Esophagus muscularis mucosa (tissue), 4 donors: ENCODE measurements around the gene SKP2. TPM values are rescaled to one million over a fixed set of nuclear protein-coding genes. Genes with fewer than 3 reads are reported as not detected.

ENCODE experiments used
- DNase-seq: peaks from one replicate; pipeline ENCODE4 v3.0.0-alpha.2; 2017; ENCODE audit errors: extremely low spot score
- H3K27ac ChIP-seq, 4 donors: fragments of 200-600 bp; sonication (generic); replicated peaks in 1 of 4; 1 replicate in 3 of 4; 2 replicates in 1 of 4; pipeline ENCODE4 v1.5.1; 2016 to 2019; ENCODE audit warnings: mild to moderate bottlenecking in 1 of 4
- H3K27me3 ChIP-seq, 4 donors: fragments of 200-600 bp; sonication (generic); one replicate each; pipeline versions ENCODE4 v1.5.1 to v1.6.0; 2016 to 2019
- H3K36me3 ChIP-seq, 4 donors: fragments of 200-600 bp; sonication (generic); one replicate each; pipeline ENCODE4 v1.5.1; 2016 to 2019
- H3K4me1 ChIP-seq, 4 donors: fragments of 200-600 bp; sonication (generic); one replicate each; pipeline ENCODE4 v1.5.1; 2016 to 2019
- H3K4me3 ChIP-seq, 4 donors: fragments of 200-600 bp; sonication (generic); 1 replicate in 2 of 4; 2 replicates in 2 of 4; pipeline ENCODE4 v1.5.1; 2016 to 2019; ENCODE audit warnings: mild to moderate bottlenecking in 4 of 4, moderate library complexity in 1 of 4
- H3K9me3 ChIP-seq, 4 donors: fragments of 200-600 bp; sonication (generic); 1 replicate in 3 of 4; 2 replicates in 1 of 4; pipeline ENCODE4 v1.5.1; 2016 to 2019
- CTCF ChIP-seq, 3 experiments: fragments of 200-600 bp in 2 of 3; fragments of 450-650 bp in 1 of 3; sonication (generic) in 2 of 3; IDR thresholded peaks; one replicate each; pipeline ENCODE4 v1.5.1; 2017 to 2019; ENCODE audit warnings: antibody characterized with exemption in 3 of 3, mild to moderate bottlenecking in 2 of 3, moderate library complexity in 1 of 3
- EP300 ChIP-seq: sonication (generic); formaldehyde crosslinking; IDR thresholded peaks from one replicate; pipeline ENCODE4 v1.6.1; 2017; ENCODE audit warnings: antibody characterized with exemption
- POLR2A ChIP-seq: fragments of 450-650 bp; IDR thresholded peaks from one replicate; pipeline ENCODE4 v1.6.1; 2017; ENCODE audit warnings: antibody characterized with exemption, moderate library complexity, mild to moderate bottlenecking, low read depth
- POLR2AphosphoS5 ChIP-seq, 2 donors: sonication (generic); formaldehyde crosslinking; IDR thresholded peaks; one replicate each; pipeline ENCODE4 v1.6.1; 2017; ENCODE audit warnings: antibody characterized with exemption in 2 of 2
- WGBS: methylation state at CpG from one replicate; pipeline ENCODE4 v1.1.5; 2018; 5-methylcytosine and 5-hydroxymethylcytosine counted together
- intact Hi-C: fragments of 100-400 bp; cut with DNase I; formaldehyde crosslinking; loops from one replicate; pipeline ENCODE4 v1.15.1; 2023
- small RNA-seq, 3 donors: library from RNA; depleted of rRNA; stranded (forward); fragments of <200 nt; gene quantifications; one replicate each; pipeline ENCODE3, GENCODE V24; 2016
- total RNA-seq, 4 donors: library from RNA; depleted of rRNA; stranded (reverse); fragments of >200 nt; gene quantifications; one replicate each; pipeline versions ENCODE4 v1.1.0 to v1.2.1, GENCODE V29; 2016

SKP2 gene
- total RNA-seq, 4 donors from 2014 or later, result 5.6 to 12.1 (median 9.2) TPM

GRCh38 chr5:36230151-36230790 lies 78.4 kb downstream of the SKP2 start:
- Histone ChIP-seq H3K27ac (peak overlapping the region in 1 of 4 donors; percentile 5), H3K4me3 (no peak overlapping the region), H3K36me3 (peaks cover 3 to 12% (median 5%) of the 10 kb centered on the region in 4 donors), H3K9me3 (no peaks in the 10 kb centered on the region), H3K27me3 (no peaks in the 10 kb centered on the region), H3K4me1 (peaks cover 4 to 49% (median 40%) of the 10 kb centered on the region in 4 donors)
- TF ChIP-seq EP300 (no peak), POLR2AphosphoS5 (IDR thresholded peaks at IDR 0.05) (no peak), CTCF (IDR thresholded peaks at IDR 0.05) (no peak), POLR2A (no peak)
- intact Hi-C loops, result no loop called here
- DNase-seq, result no peak
- WGBS, result 94% methylated on average over 1 of the region's 1 CpG

DNA sequence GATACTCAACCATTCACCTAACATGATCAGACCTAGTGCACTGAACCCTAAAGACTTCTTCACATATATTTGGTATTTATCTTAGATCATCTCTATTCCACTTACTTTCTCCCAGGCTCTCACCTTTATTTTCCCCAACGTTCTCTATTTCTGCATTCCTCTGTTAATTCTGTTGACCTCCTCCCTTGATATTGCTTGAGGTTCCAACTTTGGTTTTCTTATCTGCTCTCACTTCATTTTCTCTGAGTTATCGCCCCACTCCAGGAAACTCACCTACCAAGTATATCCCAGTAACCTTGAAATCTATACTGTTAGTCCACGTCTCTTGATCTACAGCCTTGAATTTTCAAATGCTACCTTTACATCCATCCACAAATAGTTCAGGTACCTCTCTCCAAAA lies 80.6 kb downstream of the SKP2 start:
- intact Hi-C loops, result no loop called here

More for the DNA sequence above, 80.6 kb downstream of the SKP2 start:
- Histone ChIP-seq H3K36me3 (no peaks in the 10 kb centered on the region), H3K9me3 (no peaks in the 10 kb centered on the region), H3K4me3 (no peak overlapping the region), H3K27me3 (no peaks in the 10 kb centered on the region), H3K27ac (no peak overlapping the region), H3K4me1 (peaks cover 10 to 60% (median 53%) of the 10 kb centered on the region in 4 donors)
- DNase-seq, result no peak
- WGBS, result 96% methylated on average over 3 of the region's 3 CpGs
- no peak for TF ChIP-seq CTCF (IDR thresholded peaks at IDR 0.05)
- TF ChIP-seq EP300, result no peak
- no peak for TF ChIP-seq POLR2A
- no peak for TF ChIP-seq POLR2AphosphoS5 (IDR thresholded peaks at IDR 0.05)

Small RNA genes within 50 kb of the gene (small RNA-seq; reads per million reads assigned to genes)
- 0 reads per million in 3 donors for gene MIR580
- gene RNU6-1305P, result 0 reads per million in 3 donors

Other genes starting within 250 kb of the SKP2 start
- not detected for gene CAPSL, start 213.5 kb upstream of the SKP2 start, total RNA-seq
- not detected for gene UGT3A1, start 160.7 kb upstream of the SKP2 start, total RNA-seq
- not detected for gene UGT3A2, start 85.2 kb upstream of the SKP2 start, total RNA-seq
- 10 to 100 TPM; 10.4 to 12.5 (median 11.2) TPM for gene LMBRD2, start 224 bp upstream of the SKP2 start, total RNA-seq
- 10 to 100 TPM; 44.6 to 74.8 (median 59.5) TPM for gene NADK2, start 89.8 kb downstream of the SKP2 start, total RNA-seq
- gene RANBP3L, start 149.8 kb downstream of the SKP2 start, total RNA-seq, result 10 to 100 TPM in 1 of 4 donors, 1 to 10 TPM in 3; 2.2 to 13.7 (median 3.1) TPM